Adrenal gland (tissue), 12 donors: ENCODE data around the gene DOK1. TPM values are rescaled to one million over a fixed set of nuclear protein-coding genes. Genes with fewer than 3 reads are reported as not detected.

Source experiments
- DNase-seq, 7 donors: peaks; one replicate each; pipeline ENCODE4 v3.0.0-alpha.2; 2019 to 2020
- H3K27ac ChIP-seq, 5 donors: fragments of 200-600 bp; sonication (generic) in 4 of 5; 1 replicate in 3 of 5; 2 replicates in 2 of 5; pipeline versions ENCODE4 v1.5.1 to v1.8.0; 2016 to 2020; ENCODE audit warnings: mild to moderate bottlenecking in 1 of 5
- H3K27me3 ChIP-seq: fragments of 200-600 bp; 2 replicates; pipeline ENCODE4 v1.8.0; 2021
- H3K36me3 ChIP-seq, 2 donors: fragments of 200-600 bp; replicated peaks in 1 of 2; 1 replicate in 1 of 2; 2 replicates in 1 of 2; pipeline versions ENCODE4 v1.5.1 to v1.8.0; 2018 to 2022
- H3K4me1 ChIP-seq, 2 donors: fragments of 200-600 bp; replicated peaks in 1 of 2; 1 replicate in 1 of 2; 2 replicates in 1 of 2; pipeline versions ENCODE4 v1.5.1 to v1.8.0; 2018 to 2021
- H3K4me3 ChIP-seq, 4 donors: fragments of 200-600 bp; sonication (generic) in 3 of 4; one replicate each; pipeline ENCODE4 v1.5.1; 2016 to 2018
- H3K9me3 ChIP-seq, 3 donors: fragments of 200-600 bp; sonication (generic) in 1 of 3; replicated peaks in 1 of 3; 1 replicate in 2 of 3; 2 replicates in 1 of 3; pipeline versions ENCODE4 v1.5.1 to v1.8.0; 2016 to 2021
- POLR2A ChIP-seq, 2 donors: fragments of 450-650 bp; IDR thresholded peaks; one replicate each; pipeline ENCODE4 v1.6.1; 2017; ENCODE audit warnings: antibody characterized with exemption in 2 of 2, mild to moderate bottlenecking in 2 of 2, moderate library complexity in 1 of 2
- WGBS, 4 donors: extraction: QIAGEN DNeasy Blood & Tissue Kit in 2 of 4; methylation state at CpG; one replicate each; pipeline versions ENCODE4 v1.1.5 to v1.1.7; 2013 to 2017; 5-methylcytosine and 5-hydroxymethylcytosine counted together
- intact Hi-C, 2 donors: fragments of 100-400 bp; cut with DNase I; formaldehyde crosslinking; loops; one replicate each; pipeline versions ENCODE4 v1.14.1 to v1.15.0; 2022 to 2023
- polyA plus RNA-seq, 3 donors: library from polyadenylated mRNA; stranded (reverse); fragments of 200-250 nt in 2 of 3; fragments of 350-450 nt in 1 of 3; fragmentation: Illumina TruSeq in 1 of 3; extraction: RNeasy Lipid Tissue Mini Kit (QIAGEN cat#74804) in 1 of 3; gene quantifications; one replicate each; pipeline ENCODE4 v1.2.3, GENCODE V29; 2013 to 2014
- total RNA-seq, 9 donors: library from RNA; depleted of rRNA in 4 of 9; stranded (reverse); fragments of >200 nt in 4 of 9; fragments of 120-200 nt in 1 of 9; fragmentation: NEBNext Ultra II Directional in 1 of 9; extraction: Animal tissue kit (Norgen Biotek cat#: 25700) in 1 of 9; gene quantifications; one replicate each; pipeline versions ENCODE4 v1.1.0 to v1.2.4, GENCODE V29; 2013 to 2023
- TF ChIP-seq, protein P1 (sequence below), 6 experiments: fragments of 450-650 bp in 4 of 6; fragments of 200-600 bp in 2 of 6; sonication (generic) in 1 of 6; IDR thresholded peaks; 1 replicate in 5 of 6; 2 replicates in 1 of 6; pipeline versions ENCODE4 v1.5.1 to v1.8.0; 2016 to 2021; ENCODE audit warnings: antibody characterized with exemption in 6 of 6, mild to moderate bottlenecking in 2 of 6, moderate library complexity in 1 of 6
- donor health status: healthy with polysubstance abuse.
- donor health status: Bipolar disorder and iron deficiency.
- donor health status: DM: yes; HTN: yes; CAD: no.
- donor health status: DM: no; HTN: no; CAD: no.
- donor health status: DM: no; HTN: no; CAD: no.
- donor health status: DM: yes; HTN: yes; CAD: no.

Gene DOK1
- total and polyA plus RNA-seq, 12 donors = 4.0 to 49.6 (median 19.9) TPM

DNA sequence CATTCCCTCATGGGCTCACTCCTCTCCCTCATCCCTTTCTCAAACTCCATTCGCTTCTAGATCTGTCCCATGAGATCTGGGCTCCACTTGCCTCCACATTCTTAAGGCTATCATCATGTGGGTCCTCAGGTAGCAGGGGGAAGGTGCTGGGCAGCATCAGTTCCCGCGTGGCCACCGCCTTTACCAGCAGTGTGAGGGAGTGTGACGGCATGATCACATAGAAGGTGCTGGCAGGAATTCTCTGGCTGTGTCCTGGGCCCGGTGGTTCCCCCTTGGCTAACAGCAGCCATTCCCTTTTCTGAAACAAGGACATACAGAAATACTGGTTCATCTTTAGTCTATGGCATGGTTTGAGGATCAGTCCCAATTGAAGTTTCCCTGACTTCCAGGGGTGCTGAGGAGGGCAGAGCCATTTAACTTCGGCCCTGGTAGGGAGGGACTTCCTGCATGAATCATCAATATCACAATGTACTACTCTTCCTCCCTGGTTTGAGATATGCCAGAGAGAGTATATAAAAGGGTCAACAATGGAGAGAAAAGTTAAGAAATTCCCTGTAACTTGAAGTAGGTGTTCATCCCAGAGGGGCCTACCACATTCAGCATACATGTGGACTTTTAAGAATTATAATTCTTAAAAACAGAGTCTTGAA lies 7.7 kb downstream of the DOK1 start:
- Histone ChIP-seq H3K4me3 (no peak overlapping the region), H3K36me3 (no peaks in the 10 kb centered on the region), H3K27ac (no peak overlapping the region), H3K9me3 (no peaks in the 10 kb centered on the region), H3K27me3 (no peaks in the 10 kb centered on the region), H3K4me1 (no peaks in the 10 kb centered on the region)
- intact Hi-C loops = no loop called here
- DNase-seq = no peak
- no peak for TF ChIP-seq POLR2A (IDR thresholded peaks at IDR 0.05)
- TF ChIP-seq, protein P1, sequence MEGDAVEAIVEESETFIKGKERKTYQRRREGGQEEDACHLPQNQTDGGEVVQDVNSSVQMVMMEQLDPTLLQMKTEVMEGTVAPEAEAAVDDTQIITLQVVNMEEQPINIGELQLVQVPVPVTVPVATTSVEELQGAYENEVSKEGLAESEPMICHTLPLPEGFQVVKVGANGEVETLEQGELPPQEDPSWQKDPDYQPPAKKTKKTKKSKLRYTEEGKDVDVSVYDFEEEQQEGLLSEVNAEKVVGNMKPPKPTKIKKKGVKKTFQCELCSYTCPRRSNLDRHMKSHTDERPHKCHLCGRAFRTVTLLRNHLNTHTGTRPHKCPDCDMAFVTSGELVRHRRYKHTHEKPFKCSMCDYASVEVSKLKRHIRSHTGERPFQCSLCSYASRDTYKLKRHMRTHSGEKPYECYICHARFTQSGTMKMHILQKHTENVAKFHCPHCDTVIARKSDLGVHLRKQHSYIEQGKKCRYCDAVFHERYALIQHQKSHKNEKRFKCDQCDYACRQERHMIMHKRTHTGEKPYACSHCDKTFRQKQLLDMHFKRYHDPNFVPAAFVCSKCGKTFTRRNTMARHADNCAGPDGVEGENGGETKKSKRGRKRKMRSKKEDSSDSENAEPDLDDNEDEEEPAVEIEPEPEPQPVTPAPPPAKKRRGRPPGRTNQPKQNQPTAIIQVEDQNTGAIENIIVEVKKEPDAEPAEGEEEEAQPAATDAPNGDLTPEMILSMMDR (IDR thresholded peaks at IDR 0.05) = no peak
- WGBS, 4 donors = 76 to 81% (median 77%) methylated on average over 6 to 7 of the region's 7 CpGs

- H3K27ac ChIP-seq = no peak overlapping the region
- no peaks in the 10 kb centered on the region for H3K9me3 ChIP-seq
- intact Hi-C loops = no loop called here
- H3K27me3 ChIP-seq = no peaks in the 10 kb centered on the region
- no peak for TF ChIP-seq POLR2A (IDR thresholded peaks at IDR 0.05)
- TF ChIP-seq, protein P1 (IDR thresholded peaks at IDR 0.05) = no peak
- no peaks in the 10 kb centered on the region for H3K4me1 ChIP-seq
- no peak overlapping the region for H3K4me3 ChIP-seq
- DNase-seq = no peak
- WGBS, 4 donors = 55 to 79% (median 74%) methylated on average over 5 of the region's 5 CpGs
- H3K36me3 ChIP-seq = no peaks in the 10 kb centered on the region
These were observed 9.7 kb downstream of the DOK1 start for GRCh38 chr2:74564222-74564621.

DNA sequence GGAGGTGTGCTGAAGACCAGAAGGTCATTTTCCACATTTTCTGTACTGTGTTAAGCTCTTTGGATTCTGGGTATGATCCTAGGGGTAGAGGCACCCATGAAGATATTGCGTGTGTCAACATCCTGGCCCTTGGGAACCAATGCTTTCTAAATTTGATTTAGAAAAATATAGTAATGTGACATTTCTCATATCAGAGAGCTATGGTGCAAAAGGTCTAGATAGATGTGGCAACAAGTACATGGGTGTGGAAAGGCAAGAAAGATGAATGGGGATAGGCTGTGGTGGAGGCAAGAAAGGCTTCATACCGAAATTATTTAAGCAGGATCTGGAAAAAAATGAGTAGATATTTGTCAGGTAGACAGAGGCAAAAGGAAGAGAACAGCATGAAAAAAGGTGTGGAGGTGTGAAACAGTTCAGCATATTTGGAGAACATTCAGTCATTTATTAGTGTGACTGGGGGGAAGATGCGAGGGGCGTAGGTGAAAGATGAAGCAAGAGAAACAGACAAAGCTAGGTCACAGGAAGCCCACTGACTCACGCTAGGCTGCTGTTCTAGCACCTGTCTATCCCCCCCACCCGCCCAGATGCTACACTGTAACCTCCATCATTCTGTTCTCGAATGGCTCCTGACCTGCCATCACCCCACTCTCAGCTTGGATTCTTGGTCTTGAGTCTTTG lies 11.7 kb downstream of the DOK1 start:
- Histone ChIP-seq H3K36me3 (no peaks in the 10 kb centered on the region), H3K4me3 (no peak overlapping the region), H3K9me3 (no peaks in the 10 kb centered on the region), H3K27me3 (no peaks in the 10 kb centered on the region), H3K4me1 (no peaks in the 10 kb centered on the region), H3K27ac (no peak overlapping the region)
- intact Hi-C loops = no loop called here
- no peak for DNase-seq
- WGBS, 4 donors = 68 to 79% (median 70%) methylated on average over 7 of the region's 7 CpGs
- TF ChIP-seq, protein P1 (IDR thresholded peaks at IDR 0.05) = no peak
- TF ChIP-seq POLR2A (IDR thresholded peaks at IDR 0.05) = no peak

GRCh38 chr2:74566754-74567085 lies 12.2 kb downstream of the DOK1 start:
- TF ChIP-seq POLR2A (IDR thresholded peaks at IDR 0.05) = no peak
- TF ChIP-seq, protein P1 (IDR thresholded peaks at IDR 0.05) = no peak
- Histone ChIP-seq H3K27ac (no peak overlapping the region), H3K9me3 (no peaks in the 10 kb centered on the region), H3K27me3 (no peaks in the 10 kb centered on the region), H3K4me3 (no peak overlapping the region), H3K36me3 (no peaks in the 10 kb centered on the region), H3K4me1 (no peaks in the 10 kb centered on the region)
- intact Hi-C loops = no loop called here
- no peak for DNase-seq
